Transverse colon (tissue), 4 donors: ENCODE measurements around the gene LIFR.

ENCODE experiments used
- CTCF ChIP-seq, 5 experiments: fragments of 200-600 bp in 3 of 5; fragments of 450-650 bp in 2 of 5; sonication (generic) in 3 of 5; IDR thresholded peaks; 1 replicate in 2 of 5; 2 replicates in 3 of 5; pipeline ENCODE4 v1.5.1; 2016 to 2017; ENCODE audit warnings: antibody characterized with exemption in 5 of 5, inconsistent platforms in 3 of 5, mild to moderate bottlenecking in 2 of 5, moderate library complexity in 1 of 5
- POLR2A ChIP-seq: fragments of 450-650 bp; IDR thresholded peaks from one replicate; pipeline ENCODE4 v1.6.1; 2016; ENCODE audit warnings: antibody characterized with exemption, mild to moderate bottlenecking, moderate library complexity
- POLR2AphosphoS5 ChIP-seq, 3 donors: sonication (generic); formaldehyde crosslinking; IDR thresholded peaks; one replicate each; pipeline ENCODE4 v1.6.1; 2016; ENCODE audit warnings: antibody characterized with exemption in 3 of 3

- TF ChIP-seq CTCF (IDR thresholded peaks at IDR 0.05) (no peak), POLR2AphosphoS5 (IDR thresholded peaks at IDR 0.05) (no peak), POLR2A (no peak)
These were observed 27.1 kb upstream of the LIFR start for GRCh38 chr5:38583500-38583899.
